ENCODE measurements around the gene YIPF5.

The YIPF5 gene

GRCh38 chr5:144179226-144179625 is 8.8 kb upstream of the YIPF5 start:
- no peak for DNase-seq (ENCODE audit: low spot score)

- no peak for DNase-seq (ENCODE audit: low spot score)
Measured at GRCh38 chr5:144177548-144177947, 7.1 kb upstream of the YIPF5 start.

- no peak for DNase-seq (ENCODE audit: low spot score)
Measured at GRCh38 chr5:144173766-144174165, 3.3 kb upstream of the YIPF5 start.

GRCh38 chr5:144169904-144170275 is 569 bp downstream of the YIPF5 start:
- no peak for DNase-seq (ENCODE audit: low spot score)

GRCh38 chr5:144167998-144168397 is 2.5 kb downstream of the YIPF5 start:
- no peak for DNase-seq (ENCODE audit: low spot score)

GRCh38 chr5:144166696-144167095 is 3.8 kb downstream of the YIPF5 start:
- DNase-seq (ENCODE audit: low spot score), result no peak

GRCh38 chr5:144162686-144163085 is 7.8 kb downstream of the YIPF5 start:
- no peak for DNase-seq (ENCODE audit: low spot score)

GRCh38 chr5:144156767-144157171 is 13.7 kb downstream of the YIPF5 start:
- no peak for DNase-seq (ENCODE audit: low spot score)

GRCh38 chr5:144151026-144151425 is 19.4 kb downstream of the YIPF5 start:
- DNase-seq (ENCODE audit: low spot score), result no peak

- no peak for DNase-seq (ENCODE audit: low spot score)
Measured at GRCh38 chr5:144144956-144145751, 25.3 kb downstream of the YIPF5 start.

GRCh38 chr5:144143625-144144024 is 26.8 kb downstream of the YIPF5 start:
- DNase-seq (ENCODE audit: low spot score), result no peak

- no peak for DNase-seq (ENCODE audit: low spot score)
Measured at GRCh38 chr5:144142824-144143162, 27.7 kb downstream of the YIPF5 start.

- no peak for DNase-seq (ENCODE audit: low spot score)
Measured at GRCh38 chr5:144142139-144142823, 28.2 kb downstream of the YIPF5 start.

GRCh38 chr5:144141585-144141984 is 28.9 kb downstream of the YIPF5 start:
- DNase-seq (ENCODE audit: low spot score), result no peak

GRCh38 chr5:144139586-144139985 is 30.9 kb downstream of the YIPF5 start:
- DNase-seq (ENCODE audit: low spot score), result no peak

- DNase-seq (ENCODE audit: low spot score), result no peak
Measured at GRCh38 chr5:144135113-144135762, 35.2 kb downstream of the YIPF5 start.

- DNase-seq (ENCODE audit: low spot score), result no peak
Measured at GRCh38 chr5:144134194-144134826, 36.1 kb downstream of the YIPF5 start.

GRCh38 chr5:144133050-144133633 is 37.3 kb downstream of the YIPF5 start:
- no peak for DNase-seq (ENCODE audit: low spot score)

- no peak for DNase-seq (ENCODE audit: low spot score)
Measured at GRCh38 chr5:144131261-144131660, 39.2 kb downstream of the YIPF5 start.

- no peak for DNase-seq (ENCODE audit: low spot score)
Measured at GRCh38 chr5:144130306-144130705, 40.2 kb downstream of the YIPF5 start.

- no peak for DNase-seq (ENCODE audit: low spot score)
Measured at GRCh38 chr5:144128844-144129243, 41.6 kb downstream of the YIPF5 start.

- no peak for DNase-seq (ENCODE audit: low spot score)
Measured at GRCh38 chr5:144126707-144127106, 43.8 kb downstream of the YIPF5 start.

Data from putamen (tissue), 1 donor.